Activated T-cell treated with anti-CD3 and anti-CD28 coated beads, Interleukin-2, amount 50 U/mL, for 24 hours (primary cell): Measurements from ENCODE around the gene HS3ST3A1.
"Not testable (repeated sequence)": the region's sequence is repeated elsewhere in the genome, so short reads cannot be mapped to it uniquely, and the experiment has no call there.

ENCODE experiments used
- DNase-seq: peaks from one replicate; pipeline ENCODE4 v3.0.0-alpha.2; 2020
- H3K27ac Mint-ChIP-seq: 2 replicates; pipeline ENCODE4 v1.8.0; 2020; ENCODE audit warnings: mild to moderate bottlenecking, mixed read lengths
- H3K27me3 Mint-ChIP-seq: 2 replicates; pipeline ENCODE4 v1.8.0; 2020; ENCODE audit warnings: mixed read lengths
- H3K36me3 Mint-ChIP-seq: 2 replicates; pipeline ENCODE4 v1.8.0; 2020; ENCODE audit warnings: low read depth, mixed read lengths
- H3K4me1 Mint-ChIP-seq: 2 replicates; pipeline ENCODE4 v1.8.0; 2020; ENCODE audit warnings: low read depth, mixed read lengths
- H3K4me3 Mint-ChIP-seq: 2 replicates; pipeline ENCODE4 v1.8.0; 2020; ENCODE audit warnings: mild to moderate bottlenecking, moderate library complexity, mixed read lengths
- H3K9me3 Mint-ChIP-seq: 2 replicates; pipeline ENCODE4 v1.8.0; 2020; ENCODE audit warnings: mixed read lengths

Gene HS3ST3A1

DNA sequence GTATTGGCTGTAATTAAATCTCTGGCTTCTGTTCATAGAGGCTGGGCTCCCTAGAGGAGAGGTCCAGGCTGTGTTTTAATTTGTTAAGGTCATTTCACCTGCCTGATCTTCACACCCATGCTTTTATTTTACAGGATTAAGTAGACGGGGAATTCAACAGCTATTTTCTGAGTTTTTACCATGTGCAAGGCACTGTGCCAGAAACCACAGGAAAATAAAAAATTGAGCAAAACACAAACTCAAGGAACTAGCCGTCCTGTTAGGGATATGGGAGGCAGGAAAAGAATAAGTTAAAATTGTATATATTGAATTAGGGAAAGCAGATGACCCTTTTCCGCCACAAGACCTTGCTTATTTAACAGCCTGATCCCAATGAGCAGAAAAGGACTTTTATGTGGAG is 29.1 kb downstream of the HS3ST3A1 start:
- Mint-ChIP-seq H3K4me3 (no peak overlapping the region), H3K36me3 (no peaks in the 10 kb centered on the region), H3K4me1 (no peaks in the 10 kb centered on the region), H3K27ac (no peak overlapping the region), H3K27me3 (peaks cover 42% of the 10 kb centered on the region), H3K9me3 (peaks cover 7% of the 10 kb centered on the region)
- DNase-seq, result no peak

DNA sequence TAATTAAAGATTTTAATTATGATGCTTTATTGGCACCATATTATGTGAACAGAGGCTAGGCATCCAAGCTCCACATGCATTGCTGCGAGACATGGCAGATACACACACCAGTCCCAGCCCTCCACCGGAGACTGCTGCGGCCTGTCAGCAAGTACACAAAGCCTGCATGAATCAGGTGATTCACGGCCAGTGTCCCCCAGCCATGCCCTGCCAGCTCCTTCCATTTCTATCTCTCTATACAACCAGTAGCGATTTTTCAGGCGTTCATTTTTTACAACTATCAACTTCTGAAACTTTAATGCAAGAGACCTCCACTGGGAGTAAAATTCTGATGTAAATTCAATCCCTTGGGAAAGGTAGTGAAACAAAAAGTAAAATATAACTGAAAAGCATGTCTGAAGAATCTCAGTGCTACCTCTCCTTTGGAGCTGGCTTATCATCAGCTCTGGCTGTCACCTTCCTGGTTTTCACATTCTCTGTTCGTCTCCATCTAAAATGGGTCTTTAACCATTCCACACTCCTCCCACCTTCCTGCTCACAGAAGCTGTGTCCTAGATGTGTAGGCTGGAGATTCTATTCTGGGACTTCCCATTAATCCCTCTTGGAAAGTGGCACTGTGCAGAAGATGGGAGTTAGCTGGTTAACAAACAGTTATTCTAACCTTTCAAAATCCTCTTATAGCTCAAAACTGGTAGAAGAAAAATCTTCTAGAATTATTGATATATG is 32.2 kb downstream of the HS3ST3A1 start:
- Mint-ChIP-seq H3K4me3 (no peak overlapping the region), H3K9me3 (no peaks in the 10 kb centered on the region), H3K27ac (no peak overlapping the region), H3K36me3 (no peaks in the 10 kb centered on the region), H3K4me1 (peaks cover 6% of the 10 kb centered on the region), H3K27me3 (peaks cover 32% of the 10 kb centered on the region)
- no peak for DNase-seq

DNA sequence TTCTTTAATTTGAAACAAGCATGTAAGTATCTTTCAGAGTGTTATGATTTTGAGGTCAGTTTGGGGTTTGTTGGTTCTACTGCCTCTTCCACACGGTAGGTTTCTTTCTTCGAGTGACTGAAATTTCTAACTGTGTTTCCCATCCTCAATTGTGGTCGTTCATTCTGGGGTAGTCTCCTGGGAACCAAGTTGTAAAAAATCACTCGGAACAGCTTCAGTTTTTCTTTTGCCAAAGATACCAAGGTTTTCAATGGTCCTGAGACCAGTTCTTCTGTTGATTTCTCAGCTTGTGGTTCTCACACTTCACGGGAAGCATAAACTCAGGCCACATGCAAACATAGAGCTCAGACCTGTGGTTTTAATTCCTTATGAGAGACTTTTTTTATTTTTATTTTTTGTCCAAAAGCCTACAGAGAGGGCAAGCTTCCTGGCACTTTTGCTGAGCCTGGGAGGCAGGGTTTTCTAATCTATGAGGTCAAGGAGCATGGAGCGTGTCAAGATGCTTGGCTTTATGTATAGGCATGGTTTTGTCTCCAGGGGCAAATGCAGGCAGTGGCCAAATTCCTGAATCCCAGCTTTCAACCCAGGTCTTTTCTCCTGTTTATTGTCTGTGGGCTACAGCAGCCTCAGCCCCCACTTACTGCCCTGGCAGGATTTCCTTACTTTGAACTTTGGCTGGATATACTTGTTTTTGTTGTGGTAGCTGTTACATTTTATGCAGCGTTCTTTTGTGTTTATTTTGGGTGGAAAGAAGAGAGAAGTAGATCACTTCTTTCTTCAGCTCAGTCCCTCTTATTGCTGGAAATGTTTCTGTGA is 32.9 kb downstream of the HS3ST3A1 start:
- no peaks in the 10 kb centered on the region for H3K36me3 Mint-ChIP-seq
- DNase-seq, result no peak
- peaks cover 6% of the 10 kb centered on the region for H3K4me1 Mint-ChIP-seq
- no peaks in the 10 kb centered on the region for H3K9me3 Mint-ChIP-seq
- peaks cover 29% of the 10 kb centered on the region for H3K27me3 Mint-ChIP-seq
- no peak overlapping the region for H3K4me3 Mint-ChIP-seq
- H3K27ac Mint-ChIP-seq, result no peak overlapping the region

DNA sequence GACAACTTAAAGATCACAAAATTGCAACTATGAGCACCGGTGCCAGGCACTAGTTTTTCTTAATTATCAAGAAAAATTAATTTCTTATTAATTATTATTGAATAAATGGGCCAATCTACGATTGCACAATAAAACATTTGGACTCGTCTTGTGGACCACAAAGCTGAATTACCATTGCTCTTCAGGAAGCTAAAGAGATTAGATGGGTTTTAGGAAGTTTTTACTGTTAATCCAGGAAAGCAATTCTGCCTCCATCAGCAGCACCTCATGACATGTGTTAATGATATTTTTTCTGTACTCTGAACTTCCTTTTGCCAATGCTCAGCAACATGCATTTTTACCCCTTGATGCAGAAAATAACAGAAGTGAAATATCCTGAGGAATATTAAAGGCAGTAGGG is 37.9 kb downstream of the HS3ST3A1 start:
- Mint-ChIP-seq H3K4me3 (no peak overlapping the region), H3K27ac (no peak overlapping the region), H3K4me1 (peaks cover 6% of the 10 kb centered on the region), H3K36me3 (no peaks in the 10 kb centered on the region), H3K9me3 (no peaks in the 10 kb centered on the region), H3K27me3 (no peaks in the 10 kb centered on the region)
- DNase-seq, result no peak

DNA sequence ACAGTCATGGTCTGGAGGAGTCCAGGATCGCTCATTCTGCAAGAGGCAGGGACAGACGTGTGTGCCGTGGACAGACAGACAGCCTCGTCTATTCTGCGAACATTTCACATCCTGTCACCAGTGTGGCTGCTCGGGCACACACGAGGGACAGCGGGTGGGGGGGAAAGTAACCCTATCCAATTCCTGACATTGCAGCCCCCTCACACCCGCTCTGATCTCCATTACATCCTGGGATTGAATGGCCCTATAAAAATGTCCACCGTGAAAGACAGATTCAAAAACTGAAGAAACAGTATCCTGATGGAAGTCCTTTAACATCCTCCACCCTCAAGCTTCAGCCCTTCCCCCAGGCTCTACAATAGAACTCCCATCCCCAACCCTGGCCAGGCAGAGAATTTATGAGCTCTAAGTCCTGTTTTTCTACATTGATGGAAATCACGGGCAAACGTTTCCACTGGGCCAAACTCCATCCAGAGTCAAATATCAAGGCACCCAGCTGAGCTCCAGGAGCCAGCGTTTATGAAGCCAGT is 39.4 kb downstream of the HS3ST3A1 start:
- H3K27me3 Mint-ChIP-seq, result no peaks in the 10 kb centered on the region
- DNase-seq, result no peak
- no peaks in the 10 kb centered on the region for H3K9me3 Mint-ChIP-seq
- H3K27ac Mint-ChIP-seq, result no peak overlapping the region
- H3K4me1 Mint-ChIP-seq, result peaks cover 6% of the 10 kb centered on the region
- no peaks in the 10 kb centered on the region for H3K36me3 Mint-ChIP-seq
- H3K4me3 Mint-ChIP-seq, result no peak overlapping the region

DNA sequence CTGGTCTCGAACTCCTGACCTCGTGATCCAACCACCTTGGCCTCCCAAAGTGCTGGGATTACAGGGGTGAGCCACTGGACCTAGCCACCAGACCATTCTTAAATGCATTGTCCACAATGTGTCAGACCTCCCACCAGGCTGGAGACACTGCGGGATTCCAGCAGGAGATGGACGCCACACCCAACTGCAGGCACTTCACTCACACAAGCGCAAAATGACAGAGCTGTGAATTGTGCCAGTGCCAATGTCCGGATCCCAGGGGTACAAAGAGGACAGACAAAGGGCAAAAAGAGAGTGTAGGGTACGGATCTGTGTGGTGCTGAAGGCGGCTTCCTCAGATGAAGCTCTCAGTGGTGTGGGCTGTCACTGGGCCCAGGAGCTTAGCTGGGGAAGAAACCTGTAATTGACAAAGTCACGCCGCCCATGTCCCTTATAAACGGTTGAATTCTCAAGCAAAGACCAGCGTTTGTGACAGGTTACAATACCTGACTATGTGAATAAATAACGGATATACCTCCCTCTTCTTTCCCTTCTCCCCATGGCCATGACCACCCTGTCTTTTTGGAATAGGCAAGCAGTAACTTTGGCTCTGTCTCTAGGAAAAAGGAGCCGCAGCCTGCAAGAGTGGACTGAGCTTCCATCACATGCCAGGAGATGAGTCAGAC is 40.0 kb downstream of the HS3ST3A1 start:
- no peak for DNase-seq
- H3K9me3 Mint-ChIP-seq, result no peaks in the 10 kb centered on the region
- no peaks in the 10 kb centered on the region for H3K36me3 Mint-ChIP-seq
- H3K4me1 Mint-ChIP-seq, result peaks cover 6% of the 10 kb centered on the region
- H3K4me3 Mint-ChIP-seq, result no peak overlapping the region
- no peak overlapping the region for H3K27ac Mint-ChIP-seq
- H3K27me3 Mint-ChIP-seq, result no peaks in the 10 kb centered on the region

DNA sequence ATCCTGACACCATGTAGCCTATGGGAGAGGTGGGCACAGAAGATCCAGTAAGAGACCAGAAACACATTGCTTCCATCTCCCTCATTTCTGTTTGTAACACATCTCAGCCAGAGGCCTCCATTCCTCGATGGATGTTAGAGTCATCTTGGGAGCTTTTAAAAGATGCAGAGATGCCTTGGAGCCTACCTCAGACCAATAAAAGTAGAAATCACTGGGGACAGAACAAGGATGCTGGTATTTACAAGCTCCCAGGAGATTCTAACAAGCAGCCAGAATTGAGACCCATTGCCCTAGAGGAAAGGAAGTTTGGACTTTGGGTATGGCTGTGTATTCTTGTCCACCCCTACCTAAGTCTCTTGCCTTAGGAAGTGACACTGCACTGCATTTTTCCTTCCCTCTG is 40.8 kb downstream of the HS3ST3A1 start:
- no peaks in the 10 kb centered on the region for H3K36me3 Mint-ChIP-seq
- no peaks in the 10 kb centered on the region for H3K27me3 Mint-ChIP-seq
- no peaks in the 10 kb centered on the region for H3K4me1 Mint-ChIP-seq
- H3K9me3 Mint-ChIP-seq, result no peaks in the 10 kb centered on the region
- no peak overlapping the region for H3K4me3 Mint-ChIP-seq
- DNase-seq, result no peak
- no peak overlapping the region for H3K27ac Mint-ChIP-seq

DNA sequence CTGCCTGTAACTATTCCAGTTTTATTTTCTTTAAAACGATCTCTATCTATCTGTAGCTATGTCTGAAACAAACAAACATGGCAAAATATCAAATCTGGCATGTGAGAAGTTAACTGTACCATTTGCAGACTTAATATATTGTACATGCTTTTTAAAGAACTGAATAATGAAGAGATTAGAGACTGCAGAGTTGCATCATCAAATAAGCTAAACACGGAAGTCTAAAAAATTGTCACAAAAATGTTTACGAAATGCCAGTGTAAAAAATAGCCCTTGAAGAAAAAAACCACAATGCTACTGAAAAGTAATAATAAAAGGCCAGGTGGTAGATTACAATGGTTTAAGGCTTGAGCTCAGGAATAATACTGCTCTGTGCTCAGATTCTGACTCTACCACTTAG is 43.1 kb downstream of the HS3ST3A1 start:
- Mint-ChIP-seq H3K27ac (no peak overlapping the region), H3K9me3 (no peaks in the 10 kb centered on the region), H3K4me3 (no peak overlapping the region), H3K4me1 (no peaks in the 10 kb centered on the region), H3K27me3 (peaks cover 8% of the 10 kb centered on the region), H3K36me3 (no peaks in the 10 kb centered on the region)
- no peak for DNase-seq

DNA sequence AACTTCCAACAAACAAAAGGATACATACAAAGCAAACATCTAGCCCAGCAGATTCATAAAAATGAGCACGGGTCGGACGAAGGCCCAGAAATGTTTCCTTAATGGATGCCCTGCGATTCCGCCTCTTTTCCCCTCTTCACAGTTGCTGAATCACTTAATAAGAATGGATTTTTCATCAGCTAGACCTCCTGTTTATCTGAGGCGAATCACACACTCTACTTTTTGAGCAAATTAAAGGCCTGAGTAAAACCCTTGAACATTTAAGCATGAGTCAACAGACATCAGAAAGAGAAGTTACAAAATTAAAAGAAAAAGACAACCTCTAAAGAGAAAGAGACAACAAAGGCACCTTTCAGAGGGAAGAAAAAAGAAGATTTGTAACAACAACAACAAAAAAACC is 44.7 kb downstream of the HS3ST3A1 start:
- H3K36me3 Mint-ChIP-seq, result no peaks in the 10 kb centered on the region
- no peak for DNase-seq
- H3K27me3 Mint-ChIP-seq, result peaks cover 15% of the 10 kb centered on the region
- no peak overlapping the region for H3K27ac Mint-ChIP-seq
- H3K9me3 Mint-ChIP-seq, result no peaks in the 10 kb centered on the region
- H3K4me1 Mint-ChIP-seq, result no peaks in the 10 kb centered on the region
- no peak overlapping the region for H3K4me3 Mint-ChIP-seq

DNA sequence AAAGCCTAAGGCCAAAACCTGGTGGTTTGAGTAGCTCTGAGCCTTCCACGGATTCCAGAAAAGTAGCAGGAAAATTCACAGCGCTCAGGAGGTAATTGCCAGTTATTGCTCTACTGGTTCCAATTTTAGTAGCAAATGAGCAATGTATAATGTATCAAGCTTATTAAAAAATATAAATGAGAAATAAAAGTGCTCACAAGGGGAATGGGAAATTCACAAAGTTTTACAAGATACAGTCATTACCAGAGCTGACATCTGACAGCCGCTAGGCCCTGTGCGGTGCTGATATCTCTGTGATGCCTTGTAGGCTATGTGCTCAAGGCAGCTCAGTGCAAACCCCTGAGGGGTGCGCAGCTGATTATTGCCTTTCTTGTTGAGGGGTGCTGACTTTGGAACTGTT is 47.5 kb downstream of the HS3ST3A1 start:
- Mint-ChIP-seq H3K9me3 (peaks cover 3% of the 10 kb centered on the region), H3K4me3 (no peak overlapping the region), H3K36me3 (no peaks in the 10 kb centered on the region), H3K27ac (no peak overlapping the region), H3K4me1 (no peaks in the 10 kb centered on the region), H3K27me3 (peaks cover 31% of the 10 kb centered on the region)
- no peak for DNase-seq

DNA sequence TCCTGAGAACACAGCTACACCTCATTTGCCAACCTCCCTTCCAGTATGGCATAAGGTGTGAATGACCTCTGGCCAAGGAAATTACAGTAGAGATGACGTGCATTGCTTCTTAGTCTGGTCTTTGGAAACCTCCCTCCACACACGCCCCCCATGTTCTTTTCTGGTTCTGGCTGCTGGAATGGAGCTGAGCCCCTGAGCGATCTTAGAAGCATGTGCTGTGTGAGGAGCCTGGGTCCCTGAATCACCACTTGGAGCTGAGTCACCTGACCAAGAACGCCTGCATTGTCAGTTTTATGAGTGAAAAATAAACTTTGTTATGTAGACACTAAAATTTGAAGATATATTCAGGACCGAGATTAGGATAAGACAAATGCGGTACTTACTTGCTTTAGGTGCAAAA is 51.4 kb downstream of the HS3ST3A1 start:
- no peak for DNase-seq
- Mint-ChIP-seq H3K36me3 (no peaks in the 10 kb centered on the region), H3K4me3 (no peak overlapping the region), H3K27ac (no peak overlapping the region), H3K9me3 (peaks cover 3% of the 10 kb centered on the region), H3K27me3 (peaks cover 56% of the 10 kb centered on the region), H3K4me1 (no peaks in the 10 kb centered on the region)

DNA sequence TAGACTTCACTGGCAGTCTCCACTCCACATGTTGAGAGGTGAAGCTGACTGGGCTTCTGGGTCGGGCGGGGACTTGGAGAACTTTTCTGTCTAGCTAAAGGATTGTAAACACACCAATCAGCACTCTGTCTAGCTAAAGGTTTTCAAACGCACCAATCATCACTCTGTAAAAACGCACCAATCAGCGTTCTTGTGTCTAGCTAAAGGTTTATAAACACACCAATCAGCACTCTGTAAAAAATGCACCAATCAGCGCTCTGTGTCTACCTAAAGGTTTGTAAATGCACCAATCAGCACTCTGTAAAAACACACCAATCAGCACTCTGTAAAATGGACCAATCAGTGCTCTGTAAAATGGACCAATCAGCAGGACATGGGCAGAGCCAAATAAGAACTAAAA is 53.2 kb downstream of the HS3ST3A1 start:
- peaks cover 51% of the 10 kb centered on the region for H3K27me3 Mint-ChIP-seq
- not testable (repeated sequence) for DNase-seq, H3K4me3 Mint-ChIP-seq, H3K4me1 Mint-ChIP-seq, H3K36me3 Mint-ChIP-seq, H3K27ac Mint-ChIP-seq, H3K9me3 Mint-ChIP-seq

DNA sequence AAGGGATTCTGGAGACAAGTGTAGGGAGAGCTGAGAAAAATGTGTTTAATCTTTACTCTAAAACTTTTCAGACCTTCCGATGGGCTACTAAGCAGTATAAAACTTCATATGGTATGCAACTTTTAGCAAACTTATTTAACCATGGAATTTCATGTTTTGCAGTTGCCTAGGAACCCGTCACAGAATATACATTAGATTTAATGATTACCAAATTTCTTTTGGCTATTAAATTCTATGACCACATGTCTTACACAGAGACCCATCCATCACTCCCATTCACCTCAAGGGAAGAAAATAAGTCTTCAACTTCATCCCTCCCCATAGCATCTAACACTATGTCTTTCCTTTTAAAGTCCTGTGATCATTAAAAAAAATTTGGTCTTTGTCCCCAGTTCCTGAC is 54.9 kb downstream of the HS3ST3A1 start:
- Mint-ChIP-seq H3K4me1 (no peaks in the 10 kb centered on the region), H3K36me3 (no peaks in the 10 kb centered on the region), H3K9me3 (peaks cover 3% of the 10 kb centered on the region), H3K27ac (no peak overlapping the region), H3K4me3 (no peak overlapping the region), H3K27me3 (peaks cover 49% of the 10 kb centered on the region)
- no peak for DNase-seq

DNA sequence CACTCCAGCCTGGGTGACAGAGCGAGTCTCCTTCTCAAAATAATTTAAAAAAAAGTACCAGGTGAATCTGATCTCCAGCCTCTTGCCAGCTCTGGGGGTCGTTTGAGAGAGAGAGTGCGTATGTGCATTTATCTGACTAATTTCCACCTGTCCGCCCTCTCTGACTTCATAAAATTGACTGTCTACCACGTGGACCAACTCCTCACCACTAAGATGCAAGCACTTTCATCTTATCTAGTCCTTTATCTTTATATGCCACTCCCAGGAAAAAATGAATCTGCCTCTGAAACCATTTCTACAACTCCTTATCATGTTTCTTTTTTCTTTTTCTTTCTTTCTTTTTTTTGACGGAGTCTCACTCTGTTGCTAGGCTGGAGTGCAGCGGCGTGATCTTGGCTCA is 55.8 kb downstream of the HS3ST3A1 start:
- H3K4me1 Mint-ChIP-seq, result no peaks in the 10 kb centered on the region
- peaks cover 3% of the 10 kb centered on the region for H3K9me3 Mint-ChIP-seq
- H3K27ac Mint-ChIP-seq, result no peak overlapping the region
- no peak for DNase-seq
- no peak overlapping the region for H3K4me3 Mint-ChIP-seq
- peaks cover 48% of the 10 kb centered on the region for H3K27me3 Mint-ChIP-seq
- no peaks in the 10 kb centered on the region for H3K36me3 Mint-ChIP-seq

DNA sequence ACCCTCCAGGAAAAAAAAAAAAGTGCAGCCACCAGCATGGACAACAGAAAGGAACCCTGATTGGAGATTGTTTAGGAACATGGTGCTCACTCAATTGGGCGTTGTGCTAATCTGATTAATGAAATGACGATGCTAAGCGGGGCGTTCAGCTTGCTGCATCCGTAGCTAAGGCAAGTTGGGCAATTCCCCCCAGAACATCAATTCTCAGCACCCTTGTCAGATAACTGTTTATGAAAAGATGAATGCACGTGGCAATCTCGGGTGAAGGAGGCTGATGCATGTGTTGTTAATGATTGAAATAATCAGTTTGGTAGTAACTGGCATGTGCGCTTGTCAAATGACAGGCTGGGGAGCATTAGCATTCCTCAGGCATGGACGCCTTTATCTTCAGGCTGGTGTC is 57.0 kb downstream of the HS3ST3A1 start:
- H3K27ac Mint-ChIP-seq, result no peak overlapping the region
- no peaks in the 10 kb centered on the region for H3K9me3 Mint-ChIP-seq
- peaks cover 44% of the 10 kb centered on the region for H3K27me3 Mint-ChIP-seq
- no peak overlapping the region for H3K4me3 Mint-ChIP-seq
- no peak for DNase-seq
- H3K4me1 Mint-ChIP-seq, result no peaks in the 10 kb centered on the region
- no peaks in the 10 kb centered on the region for H3K36me3 Mint-ChIP-seq
